SK-N-SH (cell line): ENCODE data around the gene CSRNP3. TPM values are rescaled to one million over a fixed set of nuclear protein-coding genes. Genes with fewer than 3 reads are reported as not detected.

Experiments
- CTCF ChIA-PET: fragments of 300-600, 350-600 bp; formaldehyde crosslinking; extraction: SDS; loops from one replicate; lab custom pipeline; 2021; lab: Yijun Ruan, JAX
- POLR2A ChIA-PET: fragments of 350-600 bp; sonication (Branson Sonifier 250); formaldehyde crosslinking; extraction: SDS; loops from one replicate; lab custom pipeline; 2020; ENCODE audit warnings: antibody characterized with exemption, inconsistent platforms; lab: Yijun Ruan, JAX
- DNase-seq: peaks from one replicate; pipeline ENCODE4 v3.0.0; 2012
- H2AFZ ChIP-seq: fragments of 200-600 bp; sonication (generic); 2 replicates; pipeline ENCODE4 v1.8.1; 2016; ENCODE audit warnings: antibody characterized with exemption, mild to moderate bottlenecking, low read depth
- H3F3A ChIP-seq: fragments of 200-600 bp; sonication (generic); replicated peaks from 2 replicates; pipeline ENCODE3; 2016; ENCODE audit warnings: antibody characterized with exemption, mild to moderate bottlenecking; ENCODE audit not compliant: insufficient read depth
- H3K27ac ChIP-seq, 2 experiments: fragments of 200-500 bp in 1 of 2; fragments of 200-600 bp in 1 of 2; sonication (Bioruptor generic) in 1 of 2; sonication (generic), shearing (Covaris generic) in 1 of 2; 2 replicates each; pipeline versions ENCODE4 v1.5.1 to v1.6.1; 2014 to 2016; ENCODE audit warnings: low read depth in 2 of 2, inconsistent platforms in 1 of 2, low read length in 1 of 2, mild to moderate bottlenecking in 1 of 2, mixed read lengths in 1 of 2
- H3K27me3 ChIP-seq: fragments of 200-600 bp; sonication (generic), shearing (Covaris generic); 2 replicates; pipeline ENCODE4 v1.6.1; 2016; ENCODE audit warnings: mixed run types; ENCODE audit not compliant: insufficient read depth
- H3K36me3 ChIP-seq, 2 experiments: fragments of 200-500 bp in 1 of 2; fragments of 200-600 bp in 1 of 2; sonication (Bioruptor generic) in 1 of 2; sonication (generic) in 1 of 2; replicated peaks in 1 of 2; 2 replicates each; pipeline versions ENCODE3 to v1.5.1; 2014 to 2016; ENCODE audit warnings: low read length in 1 of 2, mild to moderate bottlenecking in 1 of 2; ENCODE audit not compliant: insufficient read depth in 2 of 2, control insufficient read depth in 1 of 2
- H3K4me1 ChIP-seq, 2 experiments: fragments of 200-500 bp in 1 of 2; fragments of 200-600 bp in 1 of 2; sonication (Bioruptor generic) in 1 of 2; sonication (generic), shearing (Covaris generic) in 1 of 2; 2 replicates each; pipeline versions ENCODE4 v1.5.1 to v1.6.1; 2014 to 2016; ENCODE audit warnings: low read depth in 1 of 2, low read length in 1 of 2, mixed run types in 1 of 2; ENCODE audit not compliant: insufficient read depth in 2 of 2, control insufficient read depth in 1 of 2
- H3K4me2 ChIP-seq: fragments of 200-600 bp; sonication (generic), shearing (Covaris generic); 2 replicates; pipeline ENCODE4 v1.6.1; 2017; ENCODE audit warnings: mixed run types
- H3K4me3 ChIP-seq, 2 experiments: fragments of 200-500 bp in 1 of 2; fragments of 200-600 bp in 1 of 2; sonication (Bioruptor generic) in 1 of 2; sonication (generic), shearing (Covaris generic) in 1 of 2; 2 replicates each; pipeline versions ENCODE4 v1.5.1 to v1.8.1; 2014 to 2016; ENCODE audit warnings: low read depth in 2 of 2, inconsistent platforms in 1 of 2, low read length in 1 of 2, mild to moderate bottlenecking in 1 of 2, mixed read lengths in 1 of 2, moderate library complexity in 1 of 2
- H3K79me2 ChIP-seq: fragments of 200-600 bp; sonication (generic); 2 replicates; pipeline ENCODE4 v1.8.1; 2017; ENCODE audit warnings: mild to moderate bottlenecking; ENCODE audit not compliant: insufficient read depth
- H3K9ac ChIP-seq: fragments of 200-600 bp; sonication (generic); 2 replicates; pipeline ENCODE4 v1.6.1; 2017; ENCODE audit warnings: mixed run types
- H3K9me2 ChIP-seq: fragments of 200-600 bp; sonication (generic); 2 replicates; pipeline ENCODE4 v1.6.1; 2017; ENCODE audit warnings: mixed run types
- H3K9me3 ChIP-seq: fragments of 200-600 bp; sonication (generic); 2 replicates; pipeline ENCODE4 v1.6.1; 2017; ENCODE audit warnings: mixed run types, mild to moderate bottlenecking, moderate library complexity
- H4K20me1 ChIP-seq: fragments of 200-600 bp; sonication (generic); 2 replicates; pipeline ENCODE4 v1.6.1; 2017; ENCODE audit warnings: mild to moderate bottlenecking, mixed run types; ENCODE audit not compliant: insufficient read depth
- CTCF ChIP-seq: fragments of 200-600 bp; sonication (generic); IDR thresholded peaks from 2 replicates; pipeline ENCODE4 v1.6.1; 2017; ENCODE audit warnings: antibody characterized with exemption, mild to moderate bottlenecking, moderate library complexity
- GABPA ChIP-seq: IDR thresholded peaks from 2 replicates; pipeline ENCODE4 v1.4.0; 2012; ENCODE audit warnings: low read depth, mild to moderate bottlenecking
- MXI1 ChIP-seq: IDR thresholded peaks from 2 replicates; pipeline ENCODE4 v1.6.1; 2012; ENCODE audit warnings: mild to moderate bottlenecking, low read depth, low read length, improper control_type of control experiment
- NFIC ChIP-seq: IDR thresholded peaks from 2 replicates; pipeline ENCODE4 v1.4.0; 2012; ENCODE audit warnings: borderline replicate concordance
- PBX3 ChIP-seq: IDR thresholded peaks from 2 replicates; pipeline ENCODE4; 2012
- REST ChIP-seq: IDR thresholded peaks from 2 replicates; pipeline ENCODE4 v1.6.1; 2012; ENCODE audit warnings: mild to moderate bottlenecking, low read depth, low read length, moderate library complexity
- SIN3A ChIP-seq: IDR thresholded peaks from 2 replicates; pipeline ENCODE4 v1.6.1; 2012; ENCODE audit warnings: low read depth, mild to moderate bottlenecking, low read length, moderate library complexity, borderline replicate concordance
- SMC3 ChIP-seq: IDR thresholded peaks from 2 replicates; pipeline ENCODE4 v1.6.1; 2012; ENCODE audit warnings: low read depth, low read length, improper control_type of control experiment
- YY1 ChIP-seq: IDR thresholded peaks from 2 replicates; pipeline ENCODE4 v1.4.0; 2012; ENCODE audit warnings: low read depth, mild to moderate bottlenecking
- ZBTB33 ChIP-seq: IDR thresholded peaks from 2 replicates; pipeline ENCODE4 v1.4.0; 2012; ENCODE audit warnings: low read depth, borderline replicate concordance
- WGBS: methylation state at CpG from one replicate; pipeline ENCODE4 v1.1.6; 2017; ENCODE audit warnings: low lambda C conversion rate; 5-methylcytosine and 5-hydroxymethylcytosine counted together
- polyA plus RNA-seq, 3 experiments: library from polyadenylated mRNA; depleted of rRNA; stranded (reverse); fragments of >200 nt; gene quantifications; 2 replicates each; pipeline ENCODE4 v1.2.3, GENCODE V29; 2012
- TF ChIP-seq, protein P1 (sequence below): IDR thresholded peaks from 2 replicates; pipeline ENCODE4 v1.4.0; 2012; ENCODE audit warnings: low read depth
- TF ChIP-seq, protein P2 (sequence below): IDR thresholded peaks from 2 replicates; pipeline ENCODE4 v1.4.0; 2012; ENCODE audit warnings: low read depth, borderline replicate concordance

CSRNP3 gene
- polyA plus RNA-seq, 1 of the 3 experiments (the other 2 are of a cell fraction): 1.0 TPM

- Histone ChIP-seq H3K79me2 (no peaks in the 10 kb centered on the region), H4K20me1 (no peaks in the 10 kb centered on the region), H3K9ac (no peak overlapping the region), H3K4me3 (no peak overlapping the region), H3K9me3 (no peaks in the 10 kb centered on the region), H3K4me2 (no peak overlapping the region), H3K27ac (no peak overlapping the region), H3K9me2 (no peaks in the 10 kb centered on the region), H3K27me3 (no peaks in the 10 kb centered on the region), H3K4me1 (peaks cover 4 to 5% of the 10 kb centered on the region in 2 experiments; a peak in 2 of 4 replicates), H3F3A (no peaks in the 10 kb centered on the region), H3K36me3 (peaks cover 0 to 2% of the 10 kb centered on the region in 2 experiments)
- ChIA-PET POLR2A (no interaction called here), CTCF (interaction anchor here (1.8 kb wide), 1 partner anchor 181 kb away, joined by 5 read pairs; no protein-coding TSS in a partner anchor)
- 64% methylated on average over 1 of the region's 1 CpG for WGBS
- DNase-seq: no peak
- no peak for TF ChIP-seq SIN3A
- TF ChIP-seq, protein P1, sequence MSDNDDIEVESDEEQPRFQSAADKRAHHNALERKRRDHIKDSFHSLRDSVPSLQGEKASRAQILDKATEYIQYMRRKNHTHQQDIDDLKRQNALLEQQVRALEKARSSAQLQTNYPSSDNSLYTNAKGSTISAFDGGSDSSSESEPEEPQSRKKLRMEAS: no peak
- TF ChIP-seq YY1: no peak
- no peak for TF ChIP-seq ZBTB33
- TF ChIP-seq, protein P2, sequence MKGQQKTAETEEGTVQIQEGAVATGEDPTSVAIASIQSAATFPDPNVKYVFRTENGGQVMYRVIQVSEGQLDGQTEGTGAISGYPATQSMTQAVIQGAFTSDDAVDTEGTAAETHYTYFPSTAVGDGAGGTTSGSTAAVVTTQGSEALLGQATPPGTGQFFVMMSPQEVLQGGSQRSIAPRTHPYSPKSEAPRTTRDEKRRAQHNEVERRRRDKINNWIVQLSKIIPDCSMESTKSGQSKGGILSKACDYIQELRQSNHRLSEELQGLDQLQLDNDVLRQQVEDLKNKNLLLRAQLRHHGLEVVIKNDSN: no peak
- no peak for TF ChIP-seq CTCF
- TF ChIP-seq SMC3: no peak
- TF ChIP-seq, all 33 proteins: peak for 0
- no peak overlapping the region for H2AFZ ChIP-seq
Observed at GRCh38 chr2:165693838-165694237, 224.3 kb downstream of the CSRNP3 start.

- POLR2A ChIA-PET: no interaction called here
- H3K9me3 ChIP-seq: no peaks in the 10 kb centered on the region
- WGBS: 79% methylated on average over 4 of the region's 4 CpGs
- no peaks in the 10 kb centered on the region for H3K27me3 ChIP-seq
- H3K79me2 ChIP-seq: no peaks in the 10 kb centered on the region
- H4K20me1 ChIP-seq: no peaks in the 10 kb centered on the region
- no peaks in the 10 kb centered on the region for H3K36me3 ChIP-seq
- no peaks in the 10 kb centered on the region for H3F3A ChIP-seq
- H3K9ac ChIP-seq: no peak overlapping the region
- peak overlapping the region; percentile 32; the same call in 1 of the 2 replicates for H2AFZ ChIP-seq
- peak overlapping the region in 1 of 2 experiments; percentile 48; a peak in 2 of 4 replicates for H3K27ac ChIP-seq
- no peaks in the 10 kb centered on the region for H3K9me2 ChIP-seq
- CTCF ChIA-PET: interaction anchor here (0.7 to 3.8 kb wide), 22 partner anchors 9 to 320 kb away, joined by 3 to 24 read pairs (median 4); no protein-coding TSS in a partner anchor
- no peak overlapping the region for H3K4me2 ChIP-seq
- no peak for DNase-seq
- TF ChIP-seq, protein P2: no peak
- TF ChIP-seq REST (no peak), PBX3 (no peak), SIN3A (no peak), GABPA (no peak), MXI1 (no peak), NFIC (no peak)
- TF ChIP-seq, all 33 proteins: peak for 0
- Histone ChIP-seq H3K4me3 (no peak overlapping the region), H3K4me1 (peaks cover 5 to 13% of the 10 kb centered on the region in 2 experiments; a peak in 3 of 4 replicates)
Observed at GRCh38 chr2:165697748-165698443, 228.4 kb downstream of the CSRNP3 start.
